ENCODE results near the gene C13orf42.

Gene C13orf42

GRCh38 chr13:51111174-51111573 lies at the start of gene C13orf42:
Gene C13orf42, minus strand, starts transcription at chr13:51111274. Its CDS starts 65 bp downstream, at chr13:51111209.
- DNase-seq, result no peak

- DNase-seq, result peak; percentile 23
Observed at GRCh38 chr13:51158880-51159518, 47.9 kb upstream of the C13orf42 start.

- no peak for DNase-seq
Observed at GRCh38 chr13:51158365-51158764, 47.3 kb upstream of the C13orf42 start.

GRCh38 chr13:51156648-51157047 lies 45.6 kb upstream of the C13orf42 start:
- DNase-seq, result peak; percentile 41

- no peak for DNase-seq
Observed at GRCh38 chr13:51155776-51156515, 44.9 kb upstream of the C13orf42 start.

- no peak for DNase-seq
Observed at GRCh38 chr13:51155161-51155560, 44.1 kb upstream of the C13orf42 start.

- DNase-seq, result no peak
Observed at GRCh38 chr13:51154029-51154555, 43.0 kb upstream of the C13orf42 start.

- no peak for DNase-seq
Observed at GRCh38 chr13:51153527-51153926, 42.5 kb upstream of the C13orf42 start.

- DNase-seq, result peak; percentile 35
Observed at GRCh38 chr13:51152701-51153100, 41.6 kb upstream of the C13orf42 start.

- no peak for DNase-seq
Observed at GRCh38 chr13:51151463-51151862, 40.4 kb upstream of the C13orf42 start.

GRCh38 chr13:51148952-51149573 lies 38.0 kb upstream of the C13orf42 start:
- peak; percentile 71 for DNase-seq

GRCh38 chr13:51148223-51148951 lies 37.3 kb upstream of the C13orf42 start:
- peak; percentile 89 for DNase-seq

GRCh38 chr13:51147732-51148131 lies 36.7 kb upstream of the C13orf42 start:
- DNase-seq, result no peak

GRCh38 chr13:51146667-51147066 lies 35.6 kb upstream of the C13orf42 start:
- no peak for DNase-seq

GRCh38 chr13:51137250-51137649 lies 26.2 kb upstream of the C13orf42 start:
- no peak for DNase-seq

GRCh38 chr13:51136276-51136980 lies 25.4 kb upstream of the C13orf42 start:
- no peak for DNase-seq

GRCh38 chr13:51134763-51135365 lies 23.8 kb upstream of the C13orf42 start:
- DNase-seq, result no peak

- no peak for DNase-seq
Observed at GRCh38 chr13:51130348-51130747, 19.3 kb upstream of the C13orf42 start.

GRCh38 chr13:51125495-51126226 lies 14.6 kb upstream of the C13orf42 start:
- DNase-seq, result peak; percentile 74

GRCh38 chr13:51122868-51123566 lies 11.9 kb upstream of the C13orf42 start:
- peak; percentile 26 for DNase-seq

GRCh38 chr13:51120873-51121272 lies 9.8 kb upstream of the C13orf42 start:
- peak; percentile 52 for DNase-seq
